C4-2B (cell line): Measurements from ENCODE around the gene EFHD2.

Source experiments
- CTCF ChIP-seq: fragments of 450-650 bp; conservative IDR thresholded peaks from 2 replicates; pipeline ENCODE4 v1.5.1; 2017; ENCODE audit warnings: mild to moderate bottlenecking
- ZFX ChIP-seq: fragments of 450-650 bp; IDR thresholded peaks from 2 replicates; pipeline ENCODE4 v1.6.1; 2017

GRCh38 chr1:15425521-15425920, 15.8 kb downstream of the EFHD2 start:
- TF ChIP-seq CTCF = no peak
- no peak for TF ChIP-seq ZFX
